Upper lobe of left lung (tissue), 6 donors: Measurements from ENCODE around the gene PROB1. TPM values are rescaled to one million over a fixed set of nuclear protein-coding genes. Genes with fewer than 3 reads are reported as not detected.
"Not testable (repeated sequence)": the region's sequence is repeated elsewhere in the genome, so short reads cannot be mapped to it uniquely, and the experiment has no call there.

Experiments used
- ATAC-seq, 2 donors: fragments of 200-7000 bp; cut with Tn5 transposase; one replicate each; pipeline ENCODE4 v1.9.1; 2022; ENCODE audit warnings: mild to moderate bottlenecking in 2 of 2, moderate library complexity in 2 of 2; ENCODE audit not compliant: low FRiP score in 2 of 2
- DNase-seq, 2 donors: peaks; one replicate each; pipeline ENCODE4 v3.0.0-alpha.2; 2019 to 2020
- H3K27ac ChIP-seq, 4 donors: fragments of 200-600 bp; sonication (generic); one replicate each; pipeline ENCODE4 v1.5.1; 2016 to 2019
- H3K27me3 ChIP-seq, 4 donors: fragments of 200-600 bp; sonication (generic); one replicate each; pipeline ENCODE4 v1.5.1; 2017 to 2019
- H3K36me3 ChIP-seq, 4 donors: fragments of 200-600 bp; sonication (generic); one replicate each; pipeline ENCODE4 v1.5.1; 2016 to 2019
- H3K4me1 ChIP-seq, 4 donors: fragments of 200-600 bp; sonication (generic); one replicate each; pipeline ENCODE4 v1.5.1; 2018 to 2019
- H3K4me3 ChIP-seq, 4 donors: fragments of 200-600 bp; sonication (generic); one replicate each; pipeline ENCODE4 v1.5.1; 2017 to 2019; ENCODE audit warnings: mild to moderate bottlenecking in 2 of 4, moderate library complexity in 1 of 4
- H3K9me3 ChIP-seq, 4 donors: fragments of 200-600 bp; sonication (generic); one replicate each; pipeline ENCODE4 v1.5.1; 2018 to 2019
- CTCF ChIP-seq, 6 experiments: fragments of 450-650 bp in 4 of 6; fragments of 200-600 bp in 2 of 6; sonication (generic) in 2 of 6; IDR thresholded peaks; one replicate each; pipeline ENCODE4 v1.5.1; 2016 to 2019; ENCODE audit warnings: antibody characterized with exemption in 6 of 6
- EP300 ChIP-seq, 4 donors: sonication (generic); formaldehyde crosslinking; IDR thresholded peaks; one replicate each; pipeline ENCODE4 v1.5.1; 2017; ENCODE audit warnings: antibody characterized with exemption in 4 of 4, control low read depth in 2 of 4
- POLR2A ChIP-seq, 4 donors: fragments of 450-650 bp; IDR thresholded peaks; one replicate each; pipeline ENCODE4 v1.5.1; 2016 to 2017; ENCODE audit warnings: antibody characterized with exemption in 4 of 4, mild to moderate bottlenecking in 2 of 4
- POLR2AphosphoS5 ChIP-seq, 2 donors: sonication (generic); formaldehyde crosslinking; IDR thresholded peaks; one replicate each; pipeline ENCODE4 v1.5.1; 2017; ENCODE audit warnings: antibody characterized with exemption in 2 of 2
- WGBS, 2 donors: methylation state at CpG; one replicate each; pipeline ENCODE4 v1.1.5; 2017 to 2018; 5-methylcytosine and 5-hydroxymethylcytosine counted together
- total RNA-seq, 6 donors: library from RNA; depleted of rRNA in 4 of 6; stranded (reverse); fragments of >200 nt in 4 of 6; gene quantifications; one replicate each; pipeline versions ENCODE4 v1.1.0 to v1.2.1, GENCODE V29; 2016 to 2021
- donor health status: DM: no; HTN: no; CAD: no; lungs with moderate emphysema.
- donor health status: DM: no; HTN: yes; CAD: no; lungs with severe emphysema.

Gene PROB1
- total RNA-seq, 6 donors from 2014 or later = 0.33 to 2.1 (median 0.95) TPM

- Histone ChIP-seq H3K4me3 (no peak overlapping the region), H3K9me3 (no peaks in the 10 kb centered on the region), H3K27me3 (no peaks in the 10 kb centered on the region), H3K36me3 (peaks cover 0 to 35% (median 4%) of the 10 kb centered on the region in 4 donors), H3K4me1 (peaks cover 11 to 21% (median 16%) of the 10 kb centered on the region in 4 donors), H3K27ac (no peak overlapping the region)
- DNase-seq (no peak), ATAC-seq (no peak)
- TF ChIP-seq POLR2AphosphoS5 (IDR thresholded peaks at IDR 0.05) (no peak), EP300 (IDR thresholded peaks at IDR 0.05) (no peak), CTCF (IDR thresholded peaks at IDR 0.05) (no peak), POLR2A (IDR thresholded peaks at IDR 0.05) (no peak)
- WGBS, 2 donors = 93% methylated on average over 6 of the region's 6 CpGs
Measured at GRCh38 chr5:139413963-139414362, 19.1 kb upstream of the PROB1 start.

- H3K36me3 ChIP-seq = peaks cover 0 to 27% (median 4%) of the 10 kb centered on the region in 4 donors
- no peaks in the 10 kb centered on the region for H3K27me3 ChIP-seq
- ATAC-seq (no peak), DNase-seq (no peak)
- peaks cover 8 to 20% (median 13%) of the 10 kb centered on the region in 4 donors for H3K4me1 ChIP-seq
- TF ChIP-seq EP300 (IDR thresholded peaks at IDR 0.05) = no peak
- no peak for TF ChIP-seq POLR2AphosphoS5 (IDR thresholded peaks at IDR 0.05)
- TF ChIP-seq POLR2A (IDR thresholded peaks at IDR 0.05) = no peak
- TF ChIP-seq CTCF (IDR thresholded peaks at IDR 0.05) = no peak
- 97 to 98% methylated on average over 6 of the region's 6 CpGs for WGBS, 2 donors
- H3K4me3 ChIP-seq = no peak overlapping the region
- H3K27ac ChIP-seq = no peak overlapping the region
- H3K9me3 ChIP-seq = no peaks in the 10 kb centered on the region
Measured at GRCh38 chr5:139413153-139413552, 18.2 kb upstream of the PROB1 start.

GRCh38 chr5:139410993-139411828 is 16.3 kb upstream of the PROB1 start:
- TF ChIP-seq CTCF (IDR thresholded peaks at IDR 0.05) (no peak), EP300 (IDR thresholded peaks at IDR 0.05) (no peak), POLR2AphosphoS5 (IDR thresholded peaks at IDR 0.05) (no peak), POLR2A (IDR thresholded peaks at IDR 0.05) (no peak)
- Histone ChIP-seq H3K4me3 (no peak overlapping the region), H3K9me3 (no peaks in the 10 kb centered on the region), H3K27ac (no peak overlapping the region), H3K27me3 (no peaks in the 10 kb centered on the region), H3K36me3 (peaks cover 0 to 22% (median 4%) of the 10 kb centered on the region in 4 donors), H3K4me1 (peaks cover 0 to under 1% (median under 1%) of the 10 kb centered on the region in 4 donors)
- WGBS, 2 donors = 94 to 95% methylated on average over 14 to 17 of the region's 17 CpGs
- ATAC-seq = no peak
- no peak for DNase-seq

GRCh38 chr5:139410121-139410992 is 15.5 kb upstream of the PROB1 start:
- WGBS, 2 donors = 79 to 84% methylated on average over 6 of the region's 6 CpGs
- ATAC-seq = no peak
- Histone ChIP-seq H3K27me3 (no peaks in the 10 kb centered on the region), H3K4me3 (no peak overlapping the region), H3K9me3 (no peaks in the 10 kb centered on the region), H3K36me3 (peaks cover 0 to 22% (median 4%) of the 10 kb centered on the region in 4 donors), H3K27ac (no peak overlapping the region), H3K4me1 (no peaks in the 10 kb centered on the region)
- TF ChIP-seq POLR2A (IDR thresholded peaks at IDR 0.05) = no peak
- no peak for TF ChIP-seq POLR2AphosphoS5 (IDR thresholded peaks at IDR 0.05)
- TF ChIP-seq CTCF (IDR thresholded peaks at IDR 0.05) = no peak
- TF ChIP-seq EP300 (IDR thresholded peaks at IDR 0.05) = no peak
- no peak for DNase-seq

GRCh38 chr5:139409116-139409515 is 14.2 kb upstream of the PROB1 start:
- WGBS, 2 donors = 92 to 96% methylated on average over 5 of the region's 5 CpGs
- H3K27me3 ChIP-seq, DNase-seq, H3K4me3 ChIP-seq, H3K4me1 ChIP-seq, H3K9me3 ChIP-seq, H3K27ac ChIP-seq, ATAC-seq: not testable (repeated sequence)
- H3K36me3 ChIP-seq = peaks cover 0 to 22% (median 2%) of the 10 kb centered on the region in 4 donors
